Fibroblast of skin of right biceps (primary cell): ENCODE data around the gene GRM8.
A peak's percentile ranks its signal among the peaks of the same experiment; 100 is the strongest.
"Not testable (repeated sequence)": the region's sequence is repeated elsewhere in the genome, so short reads cannot be mapped to it uniquely, and the experiment has no call there.

ENCODE experiments used
- DNase-seq: peaks from one replicate; pipeline ENCODE4 v3.0.0-alpha.2; 2013

Gene GRM8

DNA sequence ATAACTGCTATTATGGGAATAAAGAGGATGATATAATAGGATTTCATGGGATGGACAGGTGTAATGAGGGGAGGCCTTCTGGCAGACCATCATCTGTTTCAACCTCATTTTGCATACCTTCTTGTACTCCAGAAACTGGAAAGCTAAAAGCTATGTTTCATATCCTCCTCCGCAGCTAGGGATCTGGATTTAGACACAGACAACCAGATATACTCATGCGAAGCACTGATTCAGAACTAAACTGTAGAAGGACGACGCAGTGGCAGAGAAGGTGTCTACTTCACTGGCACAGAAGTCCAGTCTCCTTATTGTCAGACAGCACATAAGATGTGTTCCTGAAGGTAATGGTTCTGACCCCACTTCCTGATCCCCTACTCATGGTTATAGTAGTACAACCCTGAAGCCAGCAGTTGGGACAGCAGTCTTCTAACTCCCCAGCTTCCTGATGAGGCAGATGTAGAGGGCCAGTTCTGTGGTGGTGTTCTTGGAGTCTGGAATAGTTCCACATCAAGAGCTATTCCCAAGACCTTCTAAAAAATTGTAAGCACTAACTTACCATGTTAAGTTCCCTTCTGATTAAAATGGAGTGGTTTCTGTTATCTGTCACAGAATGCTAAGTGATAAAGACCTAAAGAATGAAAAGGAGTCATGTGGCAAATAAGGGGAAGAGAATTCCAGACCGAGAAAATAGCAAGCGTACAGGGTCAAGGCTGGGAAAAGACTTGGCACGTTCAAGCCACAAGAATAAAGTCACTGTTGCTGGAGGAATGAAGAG lies 550.3 kb downstream of the GRM8 start:
- DNase-seq, result peak; percentile 68

- peak; percentile 98 for DNase-seq
Observed at GRCh38 chr7:126700807-126701604, 551.7 kb downstream of the GRM8 start.

- no peak for DNase-seq
Observed at GRCh38 chr7:126699707-126700106, 553.0 kb downstream of the GRM8 start.

DNA sequence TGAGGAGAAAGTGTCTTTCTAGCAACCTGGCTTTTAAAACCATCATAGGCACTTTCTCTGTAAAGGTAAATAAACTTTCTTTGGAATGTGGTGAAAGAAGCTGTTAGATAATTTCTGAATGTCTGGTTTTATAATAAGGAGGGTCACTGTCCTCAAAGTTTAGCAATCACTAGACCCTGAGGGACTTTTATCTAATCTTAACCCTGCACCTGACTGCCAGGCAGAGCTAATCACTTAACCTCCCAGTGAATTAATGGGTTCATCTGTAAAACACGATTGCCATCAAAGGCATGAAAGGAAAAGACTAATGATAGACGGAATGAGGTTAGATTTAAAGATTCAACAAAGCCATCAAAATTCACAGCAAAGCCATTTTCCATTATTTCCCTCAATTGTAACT lies 553.8 kb downstream of the GRM8 start:
- no peak for DNase-seq

GRCh38 chr7:126698446-126698845 lies 554.3 kb downstream of the GRM8 start:
- no peak for DNase-seq

GRCh38 chr7:126696256-126697038 lies 556.3 kb downstream of the GRM8 start:
- no peak for DNase-seq

DNA sequence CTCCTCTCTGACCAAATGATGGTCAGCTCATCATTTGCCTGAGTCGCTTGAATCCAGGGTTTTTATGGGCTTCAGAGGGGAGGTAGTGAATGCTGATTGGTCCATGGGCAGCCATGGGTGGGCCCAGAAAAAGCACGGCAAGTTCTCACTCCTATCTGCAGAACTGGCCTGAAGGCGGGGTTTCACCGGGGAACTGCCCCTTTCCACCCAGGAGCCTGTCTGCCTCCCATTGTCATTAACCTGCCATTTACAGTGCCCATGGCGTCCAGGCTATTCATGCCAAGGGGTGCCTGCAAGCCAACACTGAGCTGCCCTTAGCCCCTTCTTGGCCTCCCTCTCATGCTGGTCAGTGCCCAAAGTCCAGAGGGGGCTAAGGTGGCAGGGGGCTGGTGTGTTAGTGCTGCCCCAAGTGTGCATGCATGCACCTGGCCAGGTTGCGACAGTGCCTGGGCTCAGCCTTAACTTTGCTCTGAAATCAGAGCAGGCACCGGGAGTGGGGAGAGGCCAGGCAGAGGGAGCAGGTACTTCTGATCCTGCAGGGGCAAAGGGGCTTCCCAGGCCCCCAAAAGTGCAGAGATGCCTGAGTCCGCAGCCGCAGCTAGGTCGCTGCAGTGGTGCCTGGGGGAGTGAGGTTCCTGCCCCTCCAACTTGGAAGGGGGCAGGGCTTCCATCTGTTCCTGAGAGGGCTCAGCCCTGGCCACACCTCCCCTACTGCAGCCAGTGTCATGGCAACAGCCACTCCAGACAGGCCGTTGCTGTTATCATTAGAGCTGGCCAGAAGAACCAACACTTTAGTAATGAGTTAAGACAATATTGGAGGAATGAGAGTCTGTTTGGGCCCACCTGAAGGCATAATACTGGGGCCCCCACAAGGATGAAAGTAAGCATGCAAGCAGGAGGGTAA lies 561.6 kb downstream of the GRM8 start:
- DNase-seq, result no peak

DNA sequence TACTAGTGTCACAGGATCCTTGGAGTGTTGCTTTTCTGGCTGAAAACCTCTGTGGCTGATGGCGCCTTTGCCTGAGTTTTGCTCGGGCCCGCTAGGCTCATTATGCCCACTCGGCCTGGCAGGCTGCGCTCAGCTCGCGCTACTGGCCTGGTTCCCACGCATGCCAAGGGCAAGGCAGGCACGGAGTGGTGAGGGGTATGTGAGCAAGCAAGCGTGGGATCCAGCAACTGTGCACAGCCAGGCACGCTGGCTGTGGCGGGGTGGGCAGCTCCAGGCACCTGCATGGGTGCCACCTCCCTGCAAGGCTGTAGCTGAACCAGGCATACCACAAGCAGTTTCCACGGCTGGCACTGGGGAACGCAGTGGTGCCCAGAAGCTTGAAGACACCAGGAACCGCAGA lies 562.6 kb downstream of the GRM8 start:
- DNase-seq, result no peak

DNA sequence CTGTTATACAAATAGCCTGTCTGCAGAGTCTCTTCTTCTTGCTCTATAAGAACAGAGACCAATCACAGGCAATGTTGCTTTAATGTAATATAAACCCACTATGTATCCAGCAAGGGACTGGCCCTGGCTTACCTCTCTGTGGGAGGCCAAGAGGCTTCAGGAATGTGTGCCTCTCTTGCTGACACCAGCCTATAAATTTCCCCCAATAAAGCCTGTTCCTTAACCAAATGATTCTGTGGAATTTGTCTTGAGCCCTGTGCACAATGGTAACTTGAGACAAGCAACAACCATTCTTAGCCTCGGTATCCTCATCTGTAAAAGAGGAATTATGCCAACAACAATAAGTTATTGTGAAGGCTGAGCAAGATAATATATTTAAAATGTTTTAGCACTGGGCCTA lies 563.7 kb downstream of the GRM8 start:
- peak; percentile 80 for DNase-seq

- DNase-seq, result no peak
Observed at GRCh38 chr7:126686474-126686873, 566.3 kb downstream of the GRM8 start.

GRCh38 chr7:126685596-126685995 lies 567.1 kb downstream of the GRM8 start:
- DNase-seq, result no peak

- DNase-seq, result no peak
Observed at GRCh38 chr7:126685018-126685573, 567.6 kb downstream of the GRM8 start.

GRCh38 chr7:126682176-126682575 lies 570.6 kb downstream of the GRM8 start:
- no peak for DNase-seq

DNA sequence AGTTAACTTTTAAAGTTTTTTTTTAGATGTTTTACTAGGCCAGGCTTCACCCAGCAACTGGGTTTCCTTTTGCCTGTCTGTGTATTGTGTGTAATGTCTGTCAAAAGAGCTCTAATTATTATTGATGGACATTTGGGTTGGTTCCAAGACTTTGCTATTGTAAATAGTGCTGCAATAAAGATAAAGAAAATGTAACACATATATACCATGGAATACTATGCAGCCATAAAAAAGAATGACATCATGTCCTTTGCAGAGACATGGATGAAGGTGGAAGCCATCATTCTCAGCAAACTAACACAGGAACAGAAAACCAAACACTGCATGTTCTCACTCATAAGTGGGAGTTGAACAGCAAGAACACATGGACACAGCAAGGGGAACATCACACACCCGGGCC lies 584.0 kb downstream of the GRM8 start:
- not testable (repeated sequence) for DNase-seq

- no peak for DNase-seq
Observed at GRCh38 chr7:126668367-126668752, 584.4 kb downstream of the GRM8 start.

DNA sequence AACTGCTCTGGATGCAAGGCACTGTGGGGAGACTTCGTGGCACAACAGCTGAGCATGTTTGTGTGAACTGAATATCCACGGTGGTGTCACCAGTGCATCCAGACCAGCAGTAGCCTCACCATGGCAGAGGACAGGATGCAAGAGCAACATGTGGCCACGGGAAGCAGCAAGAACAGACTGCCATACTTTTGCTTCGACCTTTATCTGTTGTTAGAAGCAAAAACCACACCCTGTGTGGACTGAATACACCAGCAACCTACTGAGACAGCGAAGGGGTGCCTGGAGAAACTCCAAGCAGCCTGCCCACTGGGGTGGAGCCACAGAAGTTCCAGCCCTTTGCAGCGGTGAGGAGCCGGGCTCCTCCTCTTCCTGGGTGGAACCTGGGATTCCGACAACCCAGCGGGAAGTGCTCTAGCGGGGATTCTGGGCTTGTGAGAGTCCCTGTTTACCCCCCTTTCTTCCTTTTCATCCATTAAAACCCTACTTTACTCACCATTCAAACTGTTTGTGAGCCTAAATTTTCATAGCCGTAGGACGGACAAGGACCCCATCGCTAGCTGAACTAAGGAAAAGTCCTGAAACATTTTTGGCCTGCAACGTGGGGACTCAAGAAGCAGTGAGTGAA lies 584.9 kb downstream of the GRM8 start:
- DNase-seq, result no peak

DNA sequence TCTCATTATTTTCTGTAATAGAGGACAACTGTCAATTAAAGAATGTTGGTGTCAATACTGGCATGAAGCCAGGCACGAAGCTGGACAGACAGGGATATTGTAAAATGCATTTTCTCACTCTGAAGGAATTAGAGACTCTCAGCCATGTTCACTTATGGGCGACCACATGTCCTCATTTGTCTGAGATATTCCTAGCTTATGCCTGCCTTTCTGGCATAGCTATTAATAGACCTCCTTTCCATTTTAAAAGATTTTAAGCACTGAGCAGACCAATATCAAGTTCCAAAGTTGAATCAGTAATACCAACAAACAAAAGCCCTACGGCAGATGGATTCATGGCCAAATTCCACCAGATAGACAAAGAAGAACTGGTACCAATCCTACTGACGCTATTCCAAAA lies 589.9 kb downstream of the GRM8 start:
- DNase-seq, result no peak

DNA sequence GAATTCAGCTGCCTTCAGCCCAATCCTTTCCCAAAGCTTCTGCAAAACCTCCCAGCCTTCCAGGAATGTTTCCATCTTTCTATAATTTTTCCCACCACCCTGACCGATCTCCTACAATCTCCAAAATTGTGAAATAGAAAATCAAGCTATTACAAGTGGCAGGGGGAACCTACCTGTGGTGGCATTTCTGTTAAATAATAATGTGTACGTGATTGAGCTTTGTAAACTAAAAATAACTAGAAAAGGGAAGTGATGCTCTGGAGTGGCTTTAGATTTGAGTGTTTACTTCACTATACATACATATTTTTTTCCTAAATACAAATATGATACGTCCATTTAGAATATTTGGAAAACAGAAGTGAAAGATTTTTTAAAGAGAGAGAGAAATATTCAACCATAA lies 593.6 kb downstream of the GRM8 start:
- DNase-seq, result no peak

DNA sequence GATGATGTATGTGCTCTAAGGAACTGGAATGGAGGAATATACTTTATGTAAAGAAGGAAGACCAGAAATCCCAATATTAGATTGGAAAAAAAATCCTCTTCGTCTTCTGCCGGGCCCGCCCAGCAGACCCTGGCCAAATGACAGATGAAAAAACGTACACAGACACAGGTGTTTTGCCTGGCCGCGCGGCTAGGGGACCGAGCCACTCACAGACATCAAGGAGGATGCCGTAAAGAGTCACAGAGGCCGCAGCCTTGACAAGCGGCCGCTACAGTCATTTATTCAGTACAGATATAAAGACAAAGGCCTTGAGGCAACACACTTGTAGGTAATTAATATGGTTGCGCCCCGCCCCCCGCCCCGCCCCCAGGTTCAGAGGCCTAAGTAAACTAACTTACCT lies 594.1 kb downstream of the GRM8 start:
- no peak for DNase-seq

GRCh38 chr7:126657599-126658358 lies 595.0 kb downstream of the GRM8 start:
- no peak for DNase-seq

GRCh38 chr7:126657137-126657536 lies 595.6 kb downstream of the GRM8 start:
- no peak for DNase-seq
